Measurements from ENCODE around the gene AP5M1.

AP5M1 gene

GRCh38 chr14:57262117-57262516 lies 6.7 kb upstream of the AP5M1 start:
- DNase-seq (ENCODE audit: extremely low spot score): no peak
- CTCF ChIA-PET: no interaction called here
- no peak for TF ChIP-seq CTCF (IDR thresholded peaks at IDR 0.05; ENCODE audit: control extremely low read depth, extremely low read depth, low read depth, missing control alignments)
- POLR2A ChIA-PET: no interaction called here

- ChIA-PET CTCF (no interaction called here), POLR2A (no interaction called here)
- no peak for TF ChIP-seq CTCF (IDR thresholded peaks at IDR 0.05; ENCODE audit: control extremely low read depth, extremely low read depth, low read depth, missing control alignments)
- no peak for DNase-seq (ENCODE audit: extremely low spot score)
These were observed 2.7 kb upstream of the AP5M1 start for GRCh38 chr14:57266065-57266464.

- ChIA-PET CTCF (no interaction called here), POLR2A (no interaction called here)
- no peak for TF ChIP-seq CTCF (IDR thresholded peaks at IDR 0.05; ENCODE audit: control extremely low read depth, extremely low read depth, low read depth, missing control alignments)
- no peak for DNase-seq (ENCODE audit: extremely low spot score)
These were observed 4.5 kb downstream of the AP5M1 start for GRCh38 chr14:57273236-57273635.

GRCh38 chr14:57274551-57274950 lies 5.8 kb downstream of the AP5M1 start:
- DNase-seq (ENCODE audit: extremely low spot score): no peak
- ChIA-PET CTCF (interaction anchor here (0.7 kb wide), 1 partner anchor 15 kb away, joined by 3 read pairs; no protein-coding TSS in a partner anchor), POLR2A (no interaction called here)
- no peak for TF ChIP-seq CTCF (IDR thresholded peaks at IDR 0.05; ENCODE audit: control extremely low read depth, extremely low read depth, low read depth, missing control alignments)

- CTCF ChIA-PET: interaction anchor here (0.7 kb wide), 1 partner anchor 14 kb away, joined by 3 read pairs; no protein-coding TSS in a partner anchor
- no peak for DNase-seq (ENCODE audit: extremely low spot score)
- POLR2A ChIA-PET: no interaction called here
- TF ChIP-seq CTCF (IDR thresholded peaks at IDR 0.05; ENCODE audit: control extremely low read depth, extremely low read depth, low read depth, missing control alignments): no peak
These were observed 6.4 kb downstream of the AP5M1 start for GRCh38 chr14:57275023-57275664.

GRCh38 chr14:57277062-57277461 lies 8.3 kb downstream of the AP5M1 start:
- ChIA-PET POLR2A (no interaction called here), CTCF (interaction anchor here (1.1 kb wide), 1 partner anchor 8 kb away, joined by 3 read pairs; no protein-coding TSS in a partner anchor)
- TF ChIP-seq CTCF (IDR thresholded peaks at IDR 0.05; ENCODE audit: control extremely low read depth, extremely low read depth, low read depth, missing control alignments): no peak
- no peak for DNase-seq (ENCODE audit: extremely low spot score)
